Endothelial cell of umbilical vein (primary cell): ENCODE results near the gene PERM1. TPM values are rescaled to one million over a fixed set of nuclear protein-coding genes. Genes with fewer than 3 reads are reported as not detected.

Source experiments
- BruUV-seq: library from RNA; stranded (reverse); fragments of 400-500 nt; replicated peaks from 2 replicates; lab custom pipeline; 2021; lab: Mats Ljungman, UMichigan
- CTCF ChIA-PET: fragments of 300-600, 350-600 bp; sonication (Branson Sonifier 250); formaldehyde crosslinking; loops from one replicate; lab custom pipeline; 2021; ENCODE audit warnings: antibody characterized with exemption, inconsistent platforms; lab: Charles Lee
- POLR2A ChIA-PET: fragments of 300-600, 350-600 bp; sonication (Branson Sonifier 250); formaldehyde crosslinking; loops from one replicate; lab custom pipeline; 2021; ENCODE audit warnings: antibody characterized with exemption, inconsistent platforms; lab: Charles Lee
- DNase-seq: peaks from one replicate; pipeline ENCODE4 v3.0.0-alpha.2; 2011; ENCODE audit warnings: low read depth, low spot score
- FAIRE-seq: peaks from 2 replicates; lab custom pipeline; 2011; peaks lifted over from hg19 to GRCh38; lab: Jason Lieb, UNC
- H2AFZ ChIP-seq: 2 replicates; pipeline ENCODE4 v1.6.0; 2012; ENCODE audit warnings: low read depth, low read length, control low read depth, inconsistent platforms
- H3K27ac ChIP-seq: 2 replicates; pipeline ENCODE4 v1.5.1; 2011; ENCODE audit warnings: low read depth, mild to moderate bottlenecking, control low read depth, low read length, moderate library complexity; ENCODE audit not compliant: insufficient read depth
- H3K27me3 ChIP-seq, 2 experiments: 2 replicates each; pipeline versions ENCODE4 v1.6.0 to v1.6.1; 2011; ENCODE audit warnings: low read length in 2 of 2, mixed read lengths in 1 of 2; ENCODE audit not compliant: control insufficient read depth in 2 of 2, insufficient read depth in 2 of 2
- H3K36me3 ChIP-seq, 2 experiments: 2 replicates in 1 of 2; 3 replicates in 1 of 2; pipeline ENCODE4 v1.5.1; 2011; ENCODE audit warnings: low read length in 2 of 2, mild to moderate bottlenecking in 1 of 2, moderate library complexity in 1 of 2; ENCODE audit not compliant: control insufficient read depth in 2 of 2, insufficient read depth in 2 of 2; ENCODE audit errors: extremely low read depth in 1 of 2
- H3K4me1 ChIP-seq: 3 replicates; pipeline ENCODE4 v1.5.1; 2011; ENCODE audit warnings: mild to moderate bottlenecking, low read length; ENCODE audit not compliant: control insufficient read depth, insufficient read depth; ENCODE audit errors: extremely low read depth
- H3K4me2 ChIP-seq: 2 replicates; pipeline ENCODE4 v1.6.1; 2011; ENCODE audit warnings: low read length, control low read depth, mixed read lengths; ENCODE audit not compliant: insufficient read depth
- H3K4me3 ChIP-seq, 3 experiments: fragments of 200-600 bp in 1 of 3; sonication (generic), shearing (Covaris generic) in 1 of 3; replicated peaks in 1 of 3; 2 replicates each; pipeline ENCODE4 v1.5.1; 2011 to 2016; ENCODE audit warnings: control low read depth in 3 of 3, low read length in 3 of 3, mild to moderate bottlenecking in 2 of 3, inconsistent platforms in 1 of 3, low read depth in 1 of 3, moderate library complexity in 1 of 3; ENCODE audit not compliant: insufficient read depth in 1 of 3
- H3K79me2 ChIP-seq: 2 replicates; pipeline ENCODE4 v1.6.0; 2012; ENCODE audit warnings: low read length, inconsistent platforms; ENCODE audit not compliant: control insufficient read depth, insufficient read depth
- H3K9ac ChIP-seq: replicated peaks from 2 replicates; pipeline ENCODE3; 2011; ENCODE audit warnings: low read length, control low read depth; ENCODE audit not compliant: insufficient read depth; ENCODE audit errors: extremely low read depth
- H3K9me1 ChIP-seq: replicated peaks from 3 replicates; pipeline ENCODE4 v1.6.0; 2011; ENCODE audit warnings: mild to moderate bottlenecking, low read length; ENCODE audit not compliant: control insufficient read depth, insufficient read depth; ENCODE audit errors: extremely low read depth
- H3K9me3 ChIP-seq: replicated peaks from 2 replicates; pipeline ENCODE4 v1.5.1; 2012; ENCODE audit warnings: low read length, inconsistent platforms; ENCODE audit not compliant: control insufficient read depth, insufficient read depth
- H4K20me1 ChIP-seq: replicated peaks from 2 replicates; pipeline ENCODE3; 2011; ENCODE audit warnings: mild to moderate bottlenecking, low read length; ENCODE audit not compliant: control insufficient read depth, insufficient read depth; ENCODE audit errors: extremely low read depth
- CTCF ChIP-seq, 2 donors: IDR thresholded peaks; 1 replicate in 1 of 2; 2 replicates in 1 of 2; pipeline ENCODE4 v1.5.1; 2011; ENCODE audit warnings: low read length in 2 of 2, mild to moderate bottlenecking in 2 of 2, moderate library complexity in 2 of 2, control low read depth in 1 of 2, inconsistent platforms in 1 of 2, low read depth in 1 of 2; ENCODE audit not compliant: insufficient read depth in 1 of 2; ENCODE audit errors: extremely low read depth in 1 of 2
- EZH2 ChIP-seq: IDR thresholded peaks from 2 replicates; pipeline ENCODE4 v1.6.1; 2012; ENCODE audit warnings: borderline replicate concordance, low read depth, mild to moderate bottlenecking, moderate library complexity, low read length, inconsistent platforms; ENCODE audit not compliant: severe bottlenecking
- FOS ChIP-seq: IDR thresholded peaks from 2 replicates; pipeline ENCODE4 v1.6.1; 2011; ENCODE audit warnings: mild to moderate bottlenecking, low read length, moderate library complexity, borderline replicate concordance; ENCODE audit not compliant: insufficient read depth
- GATA2 ChIP-seq: IDR thresholded peaks from 2 replicates; pipeline ENCODE4 v1.7.0; 2011; ENCODE audit warnings: low read depth, mild to moderate bottlenecking, moderate library complexity, mixed read lengths, low read length; ENCODE audit not compliant: insufficient read length, insufficient read depth
- JUN ChIP-seq: IDR thresholded peaks from 2 replicates; pipeline ENCODE4 v1.6.1; 2011; ENCODE audit warnings: borderline replicate concordance, low read depth; ENCODE audit not compliant: insufficient read length, insufficient read depth
- MAX ChIP-seq: IDR thresholded peaks from 2 replicates; pipeline ENCODE4 v1.6.1; 2011; ENCODE audit not compliant: insufficient read depth, insufficient read length
- MYC ChIP-seq: IDR thresholded peaks from one replicate; pipeline ENCODE4 v1.6.1; 2011; ENCODE audit warnings: mild to moderate bottlenecking, low read depth, low read length
- POLR2A ChIP-seq: IDR thresholded peaks from 2 replicates; pipeline ENCODE4 v1.6.1; 2012; ENCODE audit warnings: low read depth, mild to moderate bottlenecking, control low read depth, low read length
- POLR2AphosphoS5 ChIP-seq: IDR thresholded peaks from 2 replicates; pipeline ENCODE4 v1.6.1; 2012; ENCODE audit warnings: low read depth, mild to moderate bottlenecking, control low read depth, low read length, moderate library complexity; ENCODE audit not compliant: insufficient read depth
- dilution Hi-C: fragments of 300-500 bp; cut with MboI; formaldehyde crosslinking; loops from one replicate; pipeline ENCODE4 v1.15.0; 2019; ENCODE audit warnings: low sequenced_read_pairs; ENCODE audit not compliant: extremely low pct_ligation_motif_present
- intact Hi-C: fragments of 100-400 bp; cut with micrococcal nuclease; formaldehyde crosslinking; loops from one replicate; pipeline ENCODE4 v1.10.0; 2022
- polyA plus RNA-seq, 4 experiments: library from polyadenylated mRNA; depleted of rRNA in 3 of 4; stranded (reverse) in 3 of 4; unstranded in 1 of 4; fragments of >200 nt; gene quantifications; 2 replicates each; pipeline versions ENCODE4 v1.2.1 to v1.2.3, GENCODE V29; 2011 to 2012; ENCODE audit warnings: missing spikeins in 1 of 4
- total RNA-seq: library from RNA; stranded (reverse); gene quantifications from 2 replicates; pipeline ENCODE4 v1.2.3, GENCODE V29; 2021

The PERM1 gene
- total and polyA plus RNA-seq, 2 donors (not counting 3 experiments of a cell fraction or from before 2014, with no cell fraction given), result not detected

GRCh38 chr1:934991-935750 lies 46.7 kb downstream of the PERM1 start:
- Histone ChIP-seq H3K4me2 (no peak overlapping the region), H2AFZ (no peak overlapping the region), H3K4me3 (no peak overlapping the region), H3K79me2 (no peaks in the 10 kb centered on the region), H3K36me3 (no peaks in the 10 kb centered on the region), H3K27ac (no peak overlapping the region), H4K20me1 (no peaks in the 10 kb centered on the region), H3K9ac (no peak overlapping the region), H3K4me1 (no peaks in the 10 kb centered on the region), H3K27me3 (peaks cover 14% of the 10 kb centered on the region in 2 experiments), H3K9me1 (no peaks in the 10 kb centered on the region), H3K9me3 (no peaks in the 10 kb centered on the region)
- intact Hi-C loops (no loop called here), dilution Hi-C loops (no loop called here)
- ChIA-PET CTCF (interaction anchor here (0.9 kb wide), 1 partner anchor 16 kb away, joined by 3 read pairs; no protein-coding TSS in a partner anchor), POLR2A (no interaction called here)
- DNase-seq (no peak), FAIRE-seq (no peak)
- no TSS peak for BruUV-seq
- no peak for TF ChIP-seq POLR2A
- TF ChIP-seq EZH2, result peak; percentile 92

- ChIA-PET POLR2A (no interaction called here), CTCF (interaction anchor here (1.5 kb wide), 1 partner anchor 8 kb away, joined by 5 read pairs; no protein-coding TSS in a partner anchor)
- Histone ChIP-seq H3K27me3 (peaks cover 12 to 14% of the 10 kb centered on the region in 2 experiments), H3K79me2 (no peaks in the 10 kb centered on the region), H3K9me1 (no peaks in the 10 kb centered on the region), H3K9me3 (no peaks in the 10 kb centered on the region), H3K36me3 (no peaks in the 10 kb centered on the region), H3K27ac (no peak overlapping the region), H2AFZ (no peak overlapping the region), H3K9ac (no peak overlapping the region), H3K4me1 (no peaks in the 10 kb centered on the region), H4K20me1 (no peaks in the 10 kb centered on the region), H3K4me2 (no peak overlapping the region), H3K4me3 (no peak overlapping the region)
- no peak for FAIRE-seq
- no peak for DNase-seq
- intact Hi-C loops (no loop called here), dilution Hi-C loops (no loop called here)
- BruUV-seq, result no TSS peak
- TF ChIP-seq MYC (no peak), POLR2A (no peak), GATA2 (no peak), FOS (no peak), POLR2AphosphoS5 (no peak), MAX (no peak), CTCF (IDR thresholded peaks at IDR 0.05; ENCODE audit: extremely low read depth in 1 of 2, insufficient read depth in 1 of 2, low read depth in 1 of 2, low read length in 2 of 2) (no peak), JUN (no peak)
Observed at GRCh38 chr1:933603-933940, 48.3 kb downstream of the PERM1 start.
